Measurements from ENCODE around the gene KLF3. TPM values are rescaled to one million over a fixed set of nuclear protein-coding genes. Genes with fewer than 3 reads are reported as not detected.

KLF3 gene
- total and polyA plus RNA-seq, 2 of the 8 experiments (the other 6 are each of a cell fraction or from before 2014, with no cell fraction given) = 8.0 to 14.9 TPM

DNA sequence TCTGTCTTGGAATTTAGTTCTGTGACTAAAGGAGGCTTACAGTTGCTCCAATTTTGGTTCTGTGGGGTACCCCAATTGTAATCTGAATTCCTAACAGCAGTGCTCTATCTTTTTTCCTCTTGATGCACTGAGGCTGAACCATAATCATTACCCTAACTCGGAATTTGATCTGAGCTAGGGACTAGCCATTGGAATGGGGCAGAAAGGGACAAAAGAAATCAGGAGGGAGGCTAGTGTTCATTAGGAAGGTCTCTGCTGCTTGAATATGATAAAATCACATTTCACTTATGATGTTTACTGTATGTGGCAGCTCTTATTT is 2.7 kb downstream of the KLF3 start:
- Histone ChIP-seq H4K91ac (replicated peaks; ENCODE audit: insufficient read length, low read length) (no peak overlapping the region), H4K20me1 (replicated peaks in 1 of 2; ENCODE audit: control insufficient read depth in 1 of 2, insufficient read depth in 2 of 2, low read length in 2 of 2) (peaks cover 1 to 3% of the 10 kb centered on the region in 2 experiments), H2AFZ (ENCODE audit: low read length) (no peak overlapping the region), H3K4me2 (ENCODE audit: insufficient read depth in 1 of 2, low read depth in 2 of 2, low read length in 2 of 2) (peak overlapping the region; percentile 85 to 94), H3K56ac (replicated peaks; ENCODE audit: insufficient read length, low read depth, low read length) (no peak overlapping the region), H2BK120ac (replicated peaks; ENCODE audit: low read depth, low read length) (peak overlapping the region; percentile 81), H4K5ac (ENCODE audit: insufficient read length, low read depth, low read length) (no peak overlapping the region), H2BK20ac (ENCODE audit: low read length) (no peak overlapping the region), H3K36me3 (ENCODE audit: control insufficient read depth in 2 of 4, insufficient read depth in 4 of 4, low read length in 3 of 4) (no peaks in the 10 kb centered on the region), H2AK5ac (ENCODE audit: low read depth, low read length) (no peak overlapping the region), H3K4me3 (ENCODE audit: extremely low read depth in 1 of 4, insufficient read depth in 2 of 4, low read depth in 3 of 4, low read length in 4 of 4) (peak overlapping the region in 3 of 4 experiments; percentile 6 to 92 (median 10); a peak in 4 of 8 replicates), H2BK12ac (ENCODE audit: low read depth, low read length) (peak overlapping the region; percentile 52; the same call in 1 of the 2 replicates), H3K4me1 (replicated peaks in 1 of 4; ENCODE audit: control insufficient read depth in 3 of 4, insufficient read depth in 4 of 4, low read length in 3 of 4) (peaks cover 10 to 31% (median 15%) of the 10 kb centered on the region in 4 experiments; a peak in 6 of 7 replicates), H3K27ac (ENCODE audit: low read depth, low read length) (peak overlapping the region; percentile 76), H3K27me3 (replicated peaks in 1 of 4; ENCODE audit: control insufficient read depth in 3 of 4, extremely low read depth in 1 of 4, insufficient read depth in 3 of 4, low read length in 3 of 4) (peaks cover 0 to 15% (median 10%) of the 10 kb centered on the region in 4 experiments; a peak in 6 of 7 replicates), H3K79me2 (ENCODE audit: control insufficient read depth in 1 of 2, insufficient read depth in 2 of 2, low read length in 2 of 2) (peaks cover 3 to 59% of the 10 kb centered on the region in 2 experiments; a peak in 2 of 4 replicates), H3K14ac (ENCODE audit: insufficient read length) (no peak overlapping the region), H2BK5ac (ENCODE audit: low read depth, low read length) (peak overlapping the region; percentile 55; the same call in 1 of the 2 replicates), H2BK15ac (ENCODE audit: low read length) (no peak overlapping the region), H3K9ac (replicated peaks in 1 of 4; ENCODE audit: extremely low read depth in 1 of 4, low read depth in 3 of 4, low read length in 3 of 4) (peak overlapping the region in 3 of 4 experiments; percentile 35 to 57 (median 43); a peak in 6 of 7 replicates), H3K9me3 (ENCODE audit: insufficient read depth in 2 of 2, low read depth in 1 of 2, low read length in 1 of 2) (no peaks in the 10 kb centered on the region), H3K23ac (ENCODE audit: insufficient read length) (no peak overlapping the region), H3K23me2 (ENCODE audit: low read depth, low read length) (peaks cover 2% of the 10 kb centered on the region; the same call in 1 of the 2 replicates), H3K18ac (ENCODE audit: extremely low read depth, low read length) (no peak overlapping the region), H3K79me1 (ENCODE audit: low read depth, low read length) (peaks cover 8% of the 10 kb centered on the region), H3K4ac (replicated peaks; ENCODE audit: insufficient read length, low read depth, low read length) (no peak overlapping the region), H4K8ac (ENCODE audit: extremely low read depth, insufficient read depth, low read length) (no peak overlapping the region)
- FAIRE-seq = no peak
- WGBS, 2 experiments (ENCODE audit: extremely low coverage in 1 of 2, insufficient coverage in 1 of 2, insufficient read length in 1 of 2, insufficient replicate concordance in 2 of 2, low coverage in 1 of 2, low lambda C conversion rate in 2 of 2, missing lambda C conversion rate in 1 of 2) = 6% methylated on average over 1 of the region's 1 CpG; no CpG with 5 or more reads in 1 of the 2 experiments
- CTCF ChIA-PET (ENCODE audit: partially characterized antibody) = interaction anchor here (1.0 to 1.7 kb wide), 6 partner anchors 8 to 487 kb away, joined by 3 to 6 read pairs (median 4); no protein-coding TSS in a partner anchor
- no peak for DNase-seq (ENCODE audit: low read depth in 1 of 2, low spot score in 2 of 2)
- POLR2A ChIA-PET (ENCODE audit: partially characterized antibody) = interaction anchor here (0.6 to 1.7 kb wide), 11 partner anchors 8 to 538 kb away, joined by 3 to 10 read pairs (median 3); no protein-coding TSS in a partner anchor
- TF ChIP-seq CHD1 (IDR thresholded peaks at IDR 0.05; ENCODE audit: low read depth, low read length) = no peak
- TF ChIP-seq SIN3A (conservative IDR thresholded peaks at IDR 0.05 in 1 of 2, IDR thresholded peaks at IDR 0.05 in 1 of 2; ENCODE audit: low read depth in 1 of 2, low read length in 2 of 2) = no peak; a peak in 1 of 4 replicates
- TF ChIP-seq, protein P1, sequence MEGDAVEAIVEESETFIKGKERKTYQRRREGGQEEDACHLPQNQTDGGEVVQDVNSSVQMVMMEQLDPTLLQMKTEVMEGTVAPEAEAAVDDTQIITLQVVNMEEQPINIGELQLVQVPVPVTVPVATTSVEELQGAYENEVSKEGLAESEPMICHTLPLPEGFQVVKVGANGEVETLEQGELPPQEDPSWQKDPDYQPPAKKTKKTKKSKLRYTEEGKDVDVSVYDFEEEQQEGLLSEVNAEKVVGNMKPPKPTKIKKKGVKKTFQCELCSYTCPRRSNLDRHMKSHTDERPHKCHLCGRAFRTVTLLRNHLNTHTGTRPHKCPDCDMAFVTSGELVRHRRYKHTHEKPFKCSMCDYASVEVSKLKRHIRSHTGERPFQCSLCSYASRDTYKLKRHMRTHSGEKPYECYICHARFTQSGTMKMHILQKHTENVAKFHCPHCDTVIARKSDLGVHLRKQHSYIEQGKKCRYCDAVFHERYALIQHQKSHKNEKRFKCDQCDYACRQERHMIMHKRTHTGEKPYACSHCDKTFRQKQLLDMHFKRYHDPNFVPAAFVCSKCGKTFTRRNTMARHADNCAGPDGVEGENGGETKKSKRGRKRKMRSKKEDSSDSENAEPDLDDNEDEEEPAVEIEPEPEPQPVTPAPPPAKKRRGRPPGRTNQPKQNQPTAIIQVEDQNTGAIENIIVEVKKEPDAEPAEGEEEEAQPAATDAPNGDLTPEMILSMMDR (IDR thresholded peaks at IDR 0.05; ENCODE audit: control extremely low read depth in 1 of 3, insufficient read depth in 1 of 3, low read depth in 1 of 3, low read length in 3 of 3) = no peak
- TF ChIP-seq RBBP5 (IDR thresholded peaks at IDR 0.05; ENCODE audit: borderline replicate concordance, low read depth, low read length) = no peak
- no peak for TF ChIP-seq POU5F1 (IDR thresholded peaks at IDR 0.05; ENCODE audit: low read depth, low read length)
- no peak for TF ChIP-seq SIX5 (IDR thresholded peaks at IDR 0.05; ENCODE audit: low read depth, low read length)
- TF ChIP-seq YY1 (IDR thresholded peaks at IDR 0.05; ENCODE audit: low read depth, low read length) = no peak
- TF ChIP-seq JUN (IDR thresholded peaks at IDR 0.05; ENCODE audit: low read depth, low read length) = no peak
- TF ChIP-seq RFX5 (IDR thresholded peaks at IDR 0.05; ENCODE audit: borderline replicate concordance, low read depth, low read length) = no peak
- TF ChIP-seq HDAC6 (IDR thresholded peaks at IDR 0.05; ENCODE audit: low read depth, low read length) = no peak
- no peak for TF ChIP-seq KDM1A (IDR thresholded peaks at IDR 0.05; ENCODE audit: borderline replicate concordance, low read length)
